Skin of body (tissue), 3 donors: Measurements from ENCODE around the gene DUOX2. TPM values are rescaled to one million over a fixed set of nuclear protein-coding genes. Genes with fewer than 3 reads are reported as not detected.
"Not testable (repeated sequence)": the region's sequence is repeated elsewhere in the genome, so short reads cannot be mapped to it uniquely, and the experiment has no call there.

Experiments used
- DNase-seq: peaks from one replicate; lab custom pipeline; 2025; lab: John Stamatoyannopoulos, UW
- small RNA-seq: library from RNA; depleted of rRNA; stranded (forward); fragments of <200 nt; gene quantifications from one replicate; pipeline ENCODE3, GENCODE V24; 2014; ENCODE audit warnings: low replicate concordance
- total RNA-seq: library from RNA; depleted of rRNA; stranded (reverse); fragments of >200 nt; gene quantifications from one replicate; pipeline ENCODE4 v1.2.3, GENCODE V29; 2014

DUOX2 gene
- total RNA-seq, 1 donor from 2014 or later, result 0.79 TPM

DNA sequence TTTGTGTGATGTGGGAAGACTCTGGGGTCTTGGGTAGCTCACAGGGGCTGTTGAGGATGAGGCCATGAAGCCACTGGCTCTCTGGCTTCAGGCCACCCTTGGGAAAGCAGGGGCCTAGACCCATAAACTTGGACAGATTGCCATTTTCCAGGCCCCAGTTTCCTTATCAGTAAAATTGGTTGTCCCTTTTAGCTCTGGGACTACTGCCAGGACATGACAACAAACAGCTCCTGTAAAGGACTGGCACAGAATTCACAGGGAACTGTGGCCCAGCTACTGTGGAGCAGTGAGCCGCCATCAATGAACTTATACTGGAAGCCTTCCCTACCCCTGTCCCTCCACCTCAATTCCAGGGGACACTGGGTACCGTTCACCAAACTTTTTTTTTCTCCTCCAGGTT is 36.6 kb downstream of the DUOX2 start:
- DNase-seq, result not testable (repeated sequence)

DNA sequence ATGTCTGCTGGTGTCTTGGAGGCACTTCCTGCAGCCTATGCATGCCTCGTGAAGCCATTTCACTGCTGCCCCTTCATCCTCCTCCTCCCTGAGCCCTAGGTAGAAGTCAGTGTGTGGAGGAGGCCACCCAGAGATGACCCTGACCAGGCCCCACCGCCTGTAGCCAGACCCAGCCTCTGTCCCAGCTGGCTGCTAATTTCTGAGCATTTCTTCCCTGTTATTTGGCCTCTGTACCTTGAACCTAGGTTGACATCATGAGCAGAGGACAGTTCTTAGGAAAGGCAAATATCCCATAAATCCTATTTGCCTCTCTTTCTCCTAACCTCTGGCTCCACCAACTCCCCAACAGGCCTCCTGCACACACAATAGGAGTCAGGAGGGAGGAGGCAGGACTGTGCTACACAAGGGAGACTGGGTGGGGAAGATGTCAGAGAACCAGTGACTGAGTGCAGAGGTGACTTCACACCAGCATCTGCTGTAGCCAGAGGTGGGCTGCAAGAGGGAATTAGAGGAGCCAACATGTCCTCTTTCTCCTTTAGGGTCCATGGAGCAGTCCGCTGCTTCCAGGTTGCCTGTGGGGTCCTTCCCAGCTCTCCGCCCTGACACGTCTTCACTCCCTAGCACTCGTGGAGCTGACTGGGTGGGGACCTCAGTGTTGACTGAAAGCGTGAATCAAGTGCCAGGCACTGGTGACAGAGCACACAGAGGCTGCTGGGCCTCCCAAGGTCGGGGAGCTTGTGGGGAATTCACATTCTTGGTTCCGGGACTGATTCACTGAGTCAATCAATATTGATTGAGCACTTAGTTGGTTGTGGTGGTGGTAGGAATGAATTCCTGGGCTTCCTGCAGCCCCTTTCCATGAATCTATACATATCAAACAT is 38.3 kb downstream of the DUOX2 start:
- not testable (repeated sequence) for DNase-seq

DNA sequence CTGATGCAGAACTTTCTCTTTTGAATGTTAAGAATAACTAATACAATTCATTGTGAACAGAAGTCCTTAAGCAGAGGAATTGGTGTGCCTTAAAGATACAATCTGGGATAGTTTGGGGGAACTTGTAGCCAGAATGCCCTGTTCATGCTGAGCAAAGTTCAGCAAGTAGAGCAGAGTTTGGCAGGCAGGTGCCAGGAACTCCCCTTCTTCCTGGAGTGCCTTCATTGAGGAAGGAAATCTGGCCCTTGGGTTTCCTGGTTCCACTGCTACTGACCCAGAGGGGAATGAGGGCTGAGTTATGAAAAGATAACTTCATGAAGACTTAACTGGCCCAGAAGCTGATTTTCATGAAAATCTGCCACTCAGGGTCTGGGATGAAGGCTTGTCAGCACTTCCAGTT is 40.4 kb downstream of the DUOX2 start:
- not testable (repeated sequence) for DNase-seq

DNA sequence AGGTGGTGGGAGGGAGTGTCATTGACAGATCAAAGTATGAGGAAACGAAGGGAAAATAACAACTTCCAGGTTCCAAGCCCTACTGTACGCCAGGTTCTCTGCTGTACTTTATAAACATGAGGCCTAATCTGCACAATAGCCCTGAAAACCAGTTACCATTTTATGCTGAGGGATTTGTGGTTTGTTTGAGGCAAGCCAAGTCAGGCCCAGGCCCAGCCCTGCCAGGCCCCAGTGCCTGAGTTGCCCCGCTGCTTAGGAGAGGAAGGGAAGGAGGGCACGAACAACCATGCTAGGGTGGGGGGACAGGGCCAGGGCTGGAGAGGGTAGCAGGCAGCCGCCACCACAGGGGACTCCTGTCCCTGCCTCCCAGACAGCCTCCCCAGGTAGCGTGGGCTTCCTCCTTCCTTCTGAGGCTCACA is 44.0 kb downstream of the DUOX2 start:
- DNase-seq, result not testable (repeated sequence)

DNA sequence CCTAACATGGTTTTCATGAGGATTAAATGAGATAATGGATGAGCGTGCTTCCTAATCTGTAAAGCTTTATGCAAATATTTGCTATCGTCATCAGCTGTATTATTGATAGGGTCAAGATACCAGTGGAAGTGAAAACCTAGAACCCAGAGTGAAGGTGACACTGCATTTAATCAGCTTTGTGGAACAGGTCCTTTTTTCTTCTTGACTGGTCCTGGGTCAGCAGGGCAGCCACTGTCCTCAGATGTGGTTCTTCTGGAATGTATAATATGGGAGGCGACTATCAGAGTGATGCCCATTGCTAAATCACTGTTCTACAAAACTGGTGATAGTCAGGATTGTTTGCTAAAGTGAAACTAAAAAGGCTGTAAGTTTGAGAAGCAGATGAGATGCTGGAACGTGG is 49.6 kb downstream of the DUOX2 start:
- DNase-seq, result no peak

DNA sequence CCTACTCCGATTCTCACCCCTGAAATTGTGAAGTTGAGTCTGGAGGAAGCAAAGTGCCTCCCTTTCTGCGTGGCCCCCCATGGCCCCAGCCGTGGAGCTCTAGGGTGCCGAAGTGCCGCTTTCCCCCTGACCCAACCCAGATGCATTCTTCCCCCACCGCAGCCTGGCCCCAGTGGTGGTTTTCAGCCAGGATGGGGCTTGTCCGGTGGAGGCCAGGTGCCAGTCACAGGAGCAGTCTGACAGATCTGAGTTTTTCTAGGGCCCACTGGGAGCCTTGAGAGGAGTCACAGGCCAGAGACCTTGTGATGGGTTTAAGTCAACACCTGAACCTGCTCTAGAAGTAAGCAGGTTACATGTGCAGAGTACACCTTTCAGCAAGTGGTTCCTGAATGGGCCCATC is 51.7 kb downstream of the DUOX2 start:
- not testable (repeated sequence) for DNase-seq

DNA sequence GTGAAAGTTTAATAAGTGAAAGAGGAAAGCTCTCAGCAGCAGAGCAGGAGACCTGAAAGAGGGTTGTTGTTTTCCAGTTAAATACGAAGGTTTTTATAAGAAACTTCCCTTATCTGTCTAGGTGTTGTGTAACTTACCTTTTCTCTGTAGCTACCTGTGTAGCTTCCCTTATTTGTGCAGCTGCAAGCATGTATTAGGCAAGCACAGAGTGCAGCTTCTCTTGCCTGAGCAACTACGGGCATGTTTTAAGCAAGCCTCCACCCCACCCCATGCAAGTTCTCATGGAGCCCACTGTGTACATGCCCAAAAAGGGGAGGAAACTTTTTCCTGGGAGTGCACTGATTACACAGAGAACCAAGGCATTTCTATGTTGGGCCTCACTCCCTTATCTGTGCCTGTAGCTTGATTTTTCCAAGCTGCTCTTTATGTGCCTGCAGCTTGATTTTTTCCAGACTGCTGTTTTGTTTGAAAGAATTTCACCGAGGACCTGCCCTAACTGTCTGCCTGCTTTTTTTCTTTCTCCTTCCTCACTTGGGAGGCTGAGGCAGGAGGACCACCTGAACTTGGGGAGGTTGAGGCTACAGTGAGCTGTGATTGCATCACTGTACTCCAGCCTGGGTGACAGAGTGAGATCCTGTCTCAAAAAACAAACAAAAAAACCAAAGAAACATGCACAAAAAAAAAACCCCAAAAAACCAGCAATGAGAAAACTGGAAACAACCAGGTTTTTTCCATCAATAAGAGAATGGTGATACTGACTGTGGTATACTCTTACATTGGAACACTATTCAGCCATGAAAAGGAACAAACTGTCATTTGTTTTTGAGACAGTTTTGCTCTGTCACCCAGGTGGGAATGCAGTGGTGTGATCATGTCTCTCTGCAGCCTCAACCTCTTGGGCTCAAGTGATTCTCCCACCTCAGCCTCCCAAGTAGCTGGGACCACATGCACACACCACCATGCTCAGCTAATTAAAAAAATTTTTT is 55.0 kb downstream of the DUOX2 start:
- not testable (repeated sequence) for DNase-seq

DNA sequence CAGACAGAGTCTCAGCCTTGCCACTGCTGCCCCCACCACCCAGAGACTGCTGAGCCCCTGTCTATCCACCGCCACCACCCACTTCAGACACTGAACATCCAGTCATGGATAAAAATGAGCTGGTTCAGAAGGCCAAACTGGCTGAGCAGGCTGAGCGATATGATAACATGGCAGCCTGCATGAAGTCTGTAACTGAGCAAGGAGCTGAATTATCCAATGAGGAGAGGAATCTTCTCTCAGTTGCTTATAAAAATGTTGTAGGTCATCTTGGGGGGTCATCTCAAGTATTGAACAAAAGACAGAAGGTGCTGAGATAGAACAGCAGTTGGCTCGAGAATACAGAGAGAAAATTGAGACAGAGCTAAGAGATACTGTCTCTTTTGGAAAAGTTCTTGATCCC is 61.3 kb downstream of the DUOX2 start:
- not testable (repeated sequence) for DNase-seq

DNA sequence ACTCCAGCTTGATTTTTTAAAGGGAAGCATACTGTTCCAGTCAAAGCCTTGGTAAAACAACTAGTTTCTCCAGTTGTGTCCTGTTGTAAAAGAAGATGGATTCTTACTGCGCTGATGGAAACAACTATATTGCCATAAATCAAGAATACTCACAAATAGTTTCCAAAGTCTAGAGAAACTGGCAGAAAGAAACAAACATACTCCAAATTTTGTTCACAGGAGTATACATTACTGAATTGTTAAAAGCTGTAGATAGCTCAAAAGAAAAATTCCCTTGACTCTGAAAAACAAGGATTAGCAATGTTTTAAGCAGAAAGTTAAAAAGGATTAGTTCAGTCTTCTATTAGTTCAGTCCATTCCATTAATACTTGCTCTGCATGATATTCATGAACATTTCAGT is 63.4 kb downstream of the DUOX2 start:
- DNase-seq, result no peak

DNA sequence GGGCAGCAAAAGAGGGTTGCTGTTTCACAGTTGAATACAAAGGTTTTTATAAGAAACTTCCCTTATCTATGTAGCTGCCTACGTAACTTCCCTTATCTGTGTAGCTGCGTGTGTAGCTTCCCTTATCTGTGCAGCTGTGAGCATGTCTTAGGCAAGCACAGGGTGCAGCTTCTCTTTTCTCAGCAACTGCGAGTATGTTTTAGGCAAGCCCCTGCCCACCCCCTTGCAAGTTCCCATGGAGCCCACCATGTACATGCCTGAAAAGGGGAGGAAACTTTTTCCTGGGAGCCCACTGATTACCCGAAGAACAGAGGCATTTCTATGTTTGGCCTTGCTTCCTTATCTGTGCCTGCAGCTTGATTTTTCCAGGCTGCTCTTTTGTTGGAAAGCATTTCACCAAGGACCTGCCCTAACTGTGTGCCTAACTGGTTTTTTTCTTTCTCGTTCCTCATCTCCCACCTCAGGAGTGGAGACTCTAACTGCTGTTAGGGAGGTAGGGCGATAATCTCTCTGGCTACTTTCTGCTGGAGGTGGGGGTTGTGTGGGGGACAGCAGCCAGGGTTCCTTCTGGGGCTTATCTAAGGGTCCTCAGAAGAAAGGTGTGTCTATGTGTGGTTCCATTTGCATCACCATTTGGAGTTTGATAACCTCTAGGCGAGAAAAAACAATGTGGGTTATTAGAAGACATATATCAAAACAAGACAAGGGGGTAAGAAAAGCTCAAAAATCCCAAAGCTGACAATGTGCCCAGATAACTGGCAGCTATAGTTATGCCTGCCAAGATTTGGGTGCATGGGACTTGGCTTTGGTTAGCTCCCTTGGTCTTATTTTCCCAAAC is 65.0 kb downstream of the DUOX2 start:
- no peak for DNase-seq

DNA sequence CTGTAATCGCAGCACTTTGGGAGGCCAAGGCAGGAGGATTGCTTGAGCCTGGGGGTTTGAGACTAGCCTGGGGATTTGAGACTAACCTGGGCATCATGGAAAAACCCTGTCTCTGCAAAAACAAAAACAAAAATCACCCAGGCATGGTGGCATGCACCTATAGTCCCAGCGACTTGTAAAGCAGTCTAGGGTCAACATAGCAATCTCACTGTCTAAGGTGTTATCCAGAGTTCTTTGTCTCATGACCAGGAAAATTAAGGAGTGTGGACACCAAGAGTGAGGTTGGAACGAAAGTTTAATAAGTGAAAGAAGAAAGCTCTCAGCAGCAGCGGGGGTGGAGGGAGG is 65.6 kb downstream of the DUOX2 start:
- not testable (repeated sequence) for DNase-seq

DNA sequence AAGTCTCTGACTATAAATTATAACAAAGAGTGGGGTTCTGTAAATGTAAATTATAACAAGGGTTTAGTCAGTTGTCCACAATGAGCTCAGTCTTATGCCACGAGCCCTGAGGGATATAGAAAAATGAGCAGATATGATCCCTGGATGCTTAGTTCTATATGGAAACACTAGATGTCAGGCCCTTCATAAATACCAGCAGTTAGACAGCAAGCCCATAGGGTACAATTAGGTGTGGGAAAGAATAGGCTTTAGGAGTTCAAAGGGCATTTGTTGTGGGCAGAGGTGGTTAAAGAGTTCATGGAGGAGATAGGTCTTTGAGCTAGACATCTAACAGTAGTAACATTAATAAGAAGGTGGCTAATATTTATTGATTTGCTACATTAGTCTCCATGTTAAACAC is 69.7 kb downstream of the DUOX2 start:
- DNase-seq, result not testable (repeated sequence)

DNA sequence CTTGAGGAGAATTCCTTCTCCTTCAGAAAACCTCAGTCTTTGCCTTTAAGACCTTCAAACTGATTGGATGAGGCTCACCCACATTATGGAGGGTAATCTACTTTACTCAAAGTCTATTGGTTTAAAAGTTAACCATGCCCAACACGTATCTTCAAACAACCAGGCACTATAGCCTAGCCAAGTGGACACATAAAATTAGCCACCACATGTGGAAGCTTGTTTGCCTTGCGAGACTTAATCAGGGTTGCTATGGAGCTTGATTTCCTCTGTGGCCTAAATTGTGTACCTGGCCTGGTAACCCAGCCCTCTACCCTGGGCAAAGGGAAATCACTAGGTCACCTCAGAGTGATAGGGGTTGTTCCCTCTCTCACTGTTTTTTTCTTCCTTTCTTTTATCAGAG is 71.1 kb downstream of the DUOX2 start:
- DNase-seq, result not testable (repeated sequence)

Small RNAs within 50 kb of the gene (small RNA-seq; reads per million reads assigned to genes)
- gene RF00019, result not detected

Other genes starting within 250 kb of the DUOX2 start
- gene TERB2, start 157.5 kb downstream of the DUOX2 start, total RNA-seq, result not detected
- gene SORD, start 91.0 kb downstream of the DUOX2 start, total RNA-seq, result 9.0 TPM
- gene DUOXA2, start 154 bp upstream of the DUOX2 start, total RNA-seq, result not detected
- gene DUOXA1, start 15.7 kb upstream of the DUOX2 start, total RNA-seq, result 14.4 TPM
- gene DUOX1, start 15.8 kb upstream of the DUOX2 start, total RNA-seq, result 12.6 TPM
- 12.3 TPM for gene SHF, start 73.8 kb upstream of the DUOX2 start, total RNA-seq
- not detected for gene SLC28A2, start 138.1 kb upstream of the DUOX2 start, total RNA-seq